IMR-90 (cell line): Measurements from ENCODE around the gene ABR. TPM values are rescaled to one million over a fixed set of nuclear protein-coding genes. Genes with fewer than 3 reads are reported as not detected.
A peak's percentile ranks its signal among the peaks of the same experiment; 100 is the strongest.

Experiments used
- ATAC-seq: fragments of 200-7000 bp; cut with Tn5 transposase; 2 replicates; pipeline ENCODE4 v1.9.1; 2020; ENCODE audit warnings: low read depth, mild to moderate bottlenecking, moderate library complexity
- BruUV-seq: library from RNA; stranded (reverse); fragments of 400-500 nt; replicated peaks from 2 replicates; lab custom pipeline; 2021; lab: Mats Ljungman, UMichigan
- CTCF ChIA-PET: fragments of 300-600 bp; formaldehyde crosslinking; extraction: SDS; loops from one replicate; lab custom pipeline; 2021; ENCODE audit warnings: antibody characterized with exemption; lab: Yijun Ruan, JAX
- POLR2A ChIA-PET: fragments of 300-600 bp; sonication (Branson Sonifier 250); formaldehyde crosslinking; loops from one replicate; lab custom pipeline; 2022; ENCODE audit warnings: antibody characterized with exemption; ENCODE audit not compliant: unreplicated experiment; lab: Charles Lee
- DNase-seq: peaks from one replicate; pipeline ENCODE4 v3.0.0; 2013
- H2AFZ ChIP-seq: replicated peaks from 2 replicates; pipeline ENCODE3; 2013; ENCODE audit warnings: low read length, mild to moderate bottlenecking; ENCODE audit not compliant: poor library complexity
- H2AK5ac ChIP-seq: 2 replicates; pipeline ENCODE4 v1.6.1; 2013; ENCODE audit warnings: low read depth, low read length, inconsistent platforms
- H2AK9ac ChIP-seq: replicated peaks from 2 replicates; pipeline ENCODE3; 2013; ENCODE audit warnings: mild to moderate bottlenecking, low read depth, low read length, moderate library complexity; ENCODE audit not compliant: poor library complexity
- H2BK120ac ChIP-seq: 2 replicates; pipeline ENCODE4 v1.6.1; 2013; ENCODE audit warnings: low read depth, low read length, inconsistent platforms
- H2BK15ac ChIP-seq: 3 replicates; pipeline ENCODE4 v1.6.1; 2013; ENCODE audit warnings: low read depth, low read length, inconsistent platforms
- H2BK20ac ChIP-seq: 2 replicates; pipeline ENCODE4 v1.6.1; 2013; ENCODE audit warnings: low read depth, mild to moderate bottlenecking, inconsistent platforms, low read length, moderate library complexity
- H2BK5ac ChIP-seq: 2 replicates; pipeline ENCODE4 v1.6.1; 2013; ENCODE audit warnings: mild to moderate bottlenecking, low read depth, low read length, inconsistent platforms; ENCODE audit not compliant: poor library complexity, severe bottlenecking
- H3K14ac ChIP-seq: replicated peaks from 2 replicates; pipeline ENCODE4 v1.6.1; 2013; ENCODE audit warnings: low read depth, low read length, inconsistent platforms
- H3K18ac ChIP-seq: 2 replicates; pipeline ENCODE4 v1.6.1; 2013; ENCODE audit warnings: low read depth, low read length, control low read depth
- H3K23ac ChIP-seq: 2 replicates; pipeline ENCODE4 v1.6.1; 2013; ENCODE audit warnings: low read depth, low read length, inconsistent platforms
- H3K27ac ChIP-seq: 2 replicates; pipeline ENCODE4 v1.5.1; 2013; ENCODE audit warnings: mild to moderate bottlenecking, control low read depth, low read length; ENCODE audit not compliant: insufficient read depth
- H3K27me3 ChIP-seq: 2 replicates; pipeline ENCODE4 v1.6.1; 2013; ENCODE audit warnings: low read length; ENCODE audit not compliant: control insufficient read depth, insufficient read depth
- H3K36me3 ChIP-seq: 2 replicates; pipeline ENCODE4 v1.6.1; 2013; ENCODE audit warnings: low read length, mixed read lengths; ENCODE audit not compliant: control insufficient read depth, insufficient read depth
- H3K4ac ChIP-seq: 2 replicates; pipeline ENCODE4 v1.6.1; 2013; ENCODE audit warnings: low read depth, low read length, inconsistent platforms
- H3K4me1 ChIP-seq: 2 replicates; pipeline ENCODE4 v1.6.1; 2013; ENCODE audit warnings: low read length, mixed read lengths; ENCODE audit not compliant: control insufficient read depth, insufficient read depth
- H3K4me2 ChIP-seq: 2 replicates; pipeline ENCODE4 v1.6.1; 2013; ENCODE audit warnings: low read depth, mild to moderate bottlenecking, control low read depth, low read length, moderate library complexity
- H3K4me3 ChIP-seq: 2 replicates; pipeline ENCODE4 v1.5.1; 2013; ENCODE audit warnings: low read depth, mild to moderate bottlenecking, control low read depth, low read length, moderate library complexity; ENCODE audit not compliant: insufficient read depth
- H3K56ac ChIP-seq: 2 replicates; pipeline ENCODE4 v1.6.1; 2013; ENCODE audit warnings: low read length, inconsistent platforms; ENCODE audit not compliant: insufficient read depth; ENCODE audit errors: extremely low read depth
- H3K79me1 ChIP-seq, 2 experiments: 2 replicates each; pipeline ENCODE4 v1.6.1; 2013; ENCODE audit warnings: low read length in 2 of 2, inconsistent platforms in 1 of 2, low read depth in 1 of 2
- H3K9ac ChIP-seq: 2 replicates; pipeline ENCODE4 v1.6.1; 2013; ENCODE audit warnings: low read depth, low read length, control low read depth
- H3K9me1 ChIP-seq: 2 replicates; pipeline ENCODE4 v1.6.1; 2013; ENCODE audit warnings: low read length, inconsistent platforms; ENCODE audit not compliant: insufficient read depth
- H3K9me3 ChIP-seq: 2 replicates; pipeline ENCODE4 v1.6.1; 2013; ENCODE audit warnings: low read length; ENCODE audit not compliant: control insufficient read depth, insufficient read depth
- H4K20me1 ChIP-seq: 2 replicates; pipeline ENCODE4 v1.6.1; 2013; ENCODE audit warnings: low read length, inconsistent platforms; ENCODE audit not compliant: insufficient read depth
- H4K5ac ChIP-seq: 2 replicates; pipeline ENCODE4 v1.6.1; 2013; ENCODE audit warnings: mild to moderate bottlenecking, low read depth, low read length, control low read depth
- H4K8ac ChIP-seq, 2 experiments: 2 replicates each; pipeline ENCODE4 v1.6.1; 2013; ENCODE audit warnings: low read depth in 2 of 2, low read length in 2 of 2, control low read depth in 1 of 2, inconsistent platforms in 1 of 2
- H4K91ac ChIP-seq: 2 replicates; pipeline ENCODE4 v1.6.1; 2013; ENCODE audit warnings: low read depth, low read length, inconsistent platforms; ENCODE audit not compliant: insufficient read depth
- BHLHE40 ChIP-seq: fragments of 150-350 bp; IDR thresholded peaks from 2 replicates; pipeline ENCODE4 v1.6.1; 2016; ENCODE audit warnings: mild to moderate bottlenecking, low read depth, low read length
- CEBPB ChIP-seq: IDR thresholded peaks from 2 replicates; pipeline ENCODE4 v1.6.1; 2012; ENCODE audit warnings: low read depth, low read length, improper control_type of control experiment
- CHD1 ChIP-seq: IDR thresholded peaks from 2 replicates; pipeline ENCODE4 v1.6.1; 2012; ENCODE audit warnings: low read depth, low read length, improper control_type of control experiment
- ELK1 ChIP-seq: fragments of 150-350 bp; IDR thresholded peaks from 2 replicates; pipeline ENCODE4 v1.6.1; 2016; ENCODE audit warnings: low read depth, mild to moderate bottlenecking, low read length, moderate library complexity, borderline replicate concordance
- FOS ChIP-seq: fragments of 150-350 bp; IDR thresholded peaks from 2 replicates; pipeline ENCODE4 v1.6.1; 2016; ENCODE audit warnings: low read depth, low read length
- MAZ ChIP-seq: IDR thresholded peaks from 2 replicates; pipeline ENCODE4 v1.6.1; 2012; ENCODE audit warnings: low read depth, mild to moderate bottlenecking, low read length, improper control_type of control experiment, moderate library complexity, borderline replicate concordance
- MXI1 ChIP-seq: IDR thresholded peaks from 2 replicates; pipeline ENCODE4 v1.6.1; 2012; ENCODE audit warnings: low read depth, mild to moderate bottlenecking, low read length, moderate library complexity, borderline replicate concordance
- POLR2A ChIP-seq: IDR thresholded peaks from 2 replicates; pipeline ENCODE4 v1.6.1; 2012; ENCODE audit warnings: mild to moderate bottlenecking, low read depth, low read length
- RAD21 ChIP-seq: IDR thresholded peaks from 2 replicates; pipeline ENCODE4 v1.6.1; 2012; ENCODE audit warnings: low read length, improper control_type of control experiment
- RCOR1 ChIP-seq: IDR thresholded peaks from 2 replicates; pipeline ENCODE4 v1.6.1; 2012; ENCODE audit warnings: mild to moderate bottlenecking, low read length, improper control_type of control experiment; ENCODE audit not compliant: insufficient replicate concordance
- RFX5 ChIP-seq: IDR thresholded peaks from 2 replicates; pipeline ENCODE4 v1.8.0; 2012; ENCODE audit warnings: low read depth, mild to moderate bottlenecking, low read length, moderate library complexity
- USF2 ChIP-seq: fragments of 150-350 bp; IDR thresholded peaks from 2 replicates; pipeline ENCODE4 v1.6.1; 2017; ENCODE audit warnings: mild to moderate bottlenecking, antibody characterized with exemption, low read length, low read depth
- WGBS, 2 experiments: methylation state at CpG; one replicate each; pipeline versions ENCODE4 v1.1.5 to v1.1.7; 2013; ENCODE audit warnings: missing lambda C conversion rate in 2 of 2; ENCODE audit not compliant: insufficient read length in 1 of 2; ENCODE audit errors: extremely low coverage in 2 of 2; 5-methylcytosine and 5-hydroxymethylcytosine counted together
- dilution Hi-C: fragments of 300-500 bp; cut with HindIII; formaldehyde crosslinking; loops from one replicate; pipeline ENCODE4 v1.14.3; 2018; ENCODE audit warnings: low sequenced_read_pairs; ENCODE audit not compliant: unreplicated experiment
- in situ Hi-C: fragments of 300-500 bp; cut with MboI; formaldehyde crosslinking; loops from 3 replicates; pipeline ENCODE4 v1.14.3; 2019; ENCODE audit warnings: low sequenced_read_pairs, inconsistent platforms, mixed read lengths
- intact Hi-C: fragments of 100-400 bp; cut with micrococcal nuclease; formaldehyde crosslinking; loops from 2 replicates; pipeline ENCODE4 v1.10.0; 2022
- polyA plus RNA-seq, 3 experiments: library from polyadenylated mRNA; depleted of rRNA; stranded (reverse); fragments of >200 nt; gene quantifications; 2 replicates each; pipeline ENCODE4 v1.2.3, GENCODE V29; 2012; ENCODE audit warnings: low replicate concordance in 1 of 3
- total RNA-seq: library from RNA; depleted of rRNA; stranded (reverse); fragments of >200 nt; gene quantifications from 2 replicates; pipeline ENCODE4 v1.2.3, GENCODE V29; 2012
- TF ChIP-seq, protein P1 (sequence below): conservative IDR thresholded peaks from 2 replicates; pipeline ENCODE4 v1.5.1; 2012; ENCODE audit warnings: mild to moderate bottlenecking, low read depth, low read length, improper control_type of control experiment

ABR gene
- total and polyA plus RNA-seq, 2 of the 4 experiments (the other 2 are of a cell fraction) = 28.3 to 79.7 TPM

DNA sequence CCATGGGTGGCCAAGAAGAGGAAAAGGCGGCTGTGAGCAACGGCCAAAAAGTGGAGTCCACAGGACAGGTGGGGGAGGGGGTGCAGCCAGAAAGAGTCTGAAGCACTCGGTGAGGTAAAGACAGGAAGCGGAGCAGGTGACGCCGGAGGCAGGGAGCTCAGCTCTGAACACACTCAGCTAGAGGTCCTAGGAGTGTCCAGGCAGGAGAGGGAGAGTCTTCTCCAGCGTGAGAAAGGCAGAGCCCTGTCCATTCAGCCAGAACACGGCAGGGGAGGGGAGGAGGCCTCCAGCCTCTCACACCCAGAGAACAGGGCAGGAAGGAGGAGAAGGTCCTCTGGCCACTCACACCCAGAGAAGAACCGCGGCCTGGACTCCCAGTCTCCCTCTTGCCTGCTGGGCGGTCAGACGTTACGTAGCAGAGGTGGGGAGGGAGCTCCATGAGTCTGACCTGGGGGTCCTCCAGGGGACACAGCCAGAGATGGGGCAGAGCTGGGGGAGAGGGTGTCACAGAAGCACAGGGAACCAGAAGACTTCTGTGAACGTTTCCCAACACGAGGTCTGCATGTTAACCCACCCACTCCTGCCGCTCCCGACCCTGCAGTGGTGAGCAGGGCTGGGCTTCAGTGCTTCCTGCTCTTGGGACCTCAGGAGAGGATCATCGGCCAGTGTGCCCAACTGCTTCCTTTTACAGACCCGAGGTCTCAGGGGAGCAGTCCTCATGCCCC, 89.2 kb downstream of the ABR start:
- H2BK120ac ChIP-seq = no peak overlapping the region
- H3K27ac ChIP-seq = no peak overlapping the region
- no peaks in the 10 kb centered on the region for H3K27me3 ChIP-seq
- peak overlapping the region; percentile 11 for H2AFZ ChIP-seq
- peaks cover 10% of the 10 kb centered on the region for H4K20me1 ChIP-seq
- intact Hi-C loops (no loop called here), in situ Hi-C loops (no loop called here), dilution Hi-C loops (no loop called here)
- no peak overlapping the region for H4K5ac ChIP-seq
- no peak overlapping the region for H2BK20ac ChIP-seq
- ChIA-PET POLR2A (no interaction called here), CTCF (no interaction called here)
- H2AK9ac ChIP-seq = peak overlapping the region; percentile 90
- no peak overlapping the region for H3K4ac ChIP-seq
- no peak overlapping the region for H4K8ac ChIP-seq
- H3K56ac ChIP-seq = no peak overlapping the region
- H2BK5ac ChIP-seq = no peak overlapping the region
- H4K91ac ChIP-seq = no peak overlapping the region
- 92% methylated on average over 13 of the region's 19 CpGs; no CpG with 5 or more reads in 1 of the 2 experiments for WGBS, 2 experiments
- no peaks in the 10 kb centered on the region for H3K9me1 ChIP-seq
- H3K14ac ChIP-seq = no peak overlapping the region
- no TSS peak for BruUV-seq
- H3K36me3 ChIP-seq = peaks cover 55% of the 10 kb centered on the region
- DNase-seq (no peak), ATAC-seq (no peak)
- no peak overlapping the region for H3K9ac ChIP-seq
- H3K4me1 ChIP-seq = no peaks in the 10 kb centered on the region
- H3K9me3 ChIP-seq = no peaks in the 10 kb centered on the region
- H3K79me1 ChIP-seq = peaks cover 17 to 42% of the 10 kb centered on the region in 2 experiments
- H3K4me2 ChIP-seq = no peak overlapping the region
- H3K23ac ChIP-seq = no peak overlapping the region
- TF ChIP-seq FOS (no peak), USF2 (no peak), RFX5 (no peak), MXI1 (no peak), CEBPB (no peak), RAD21 (no peak), BHLHE40 (no peak), POLR2A (no peak), MAZ (no peak), RCOR1 (no peak), CHD1 (no peak), ELK1 (no peak)
- TF ChIP-seq, protein P1, sequence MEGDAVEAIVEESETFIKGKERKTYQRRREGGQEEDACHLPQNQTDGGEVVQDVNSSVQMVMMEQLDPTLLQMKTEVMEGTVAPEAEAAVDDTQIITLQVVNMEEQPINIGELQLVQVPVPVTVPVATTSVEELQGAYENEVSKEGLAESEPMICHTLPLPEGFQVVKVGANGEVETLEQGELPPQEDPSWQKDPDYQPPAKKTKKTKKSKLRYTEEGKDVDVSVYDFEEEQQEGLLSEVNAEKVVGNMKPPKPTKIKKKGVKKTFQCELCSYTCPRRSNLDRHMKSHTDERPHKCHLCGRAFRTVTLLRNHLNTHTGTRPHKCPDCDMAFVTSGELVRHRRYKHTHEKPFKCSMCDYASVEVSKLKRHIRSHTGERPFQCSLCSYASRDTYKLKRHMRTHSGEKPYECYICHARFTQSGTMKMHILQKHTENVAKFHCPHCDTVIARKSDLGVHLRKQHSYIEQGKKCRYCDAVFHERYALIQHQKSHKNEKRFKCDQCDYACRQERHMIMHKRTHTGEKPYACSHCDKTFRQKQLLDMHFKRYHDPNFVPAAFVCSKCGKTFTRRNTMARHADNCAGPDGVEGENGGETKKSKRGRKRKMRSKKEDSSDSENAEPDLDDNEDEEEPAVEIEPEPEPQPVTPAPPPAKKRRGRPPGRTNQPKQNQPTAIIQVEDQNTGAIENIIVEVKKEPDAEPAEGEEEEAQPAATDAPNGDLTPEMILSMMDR = no peak
- H2BK15ac ChIP-seq = no peak overlapping the region
- no peak overlapping the region for H2AK5ac ChIP-seq
- no peak overlapping the region for H3K4me3 ChIP-seq
- no peak overlapping the region for H3K18ac ChIP-seq
